NB4 (cell line): ENCODE results near the gene TENM4.

ENCODE experiments used
- CTCF ChIP-seq: IDR thresholded peaks from one replicate; pipeline ENCODE4 v1.5.1; 2012; ENCODE audit warnings: low read depth, low read length
- POLR2A ChIP-seq: IDR thresholded peaks from 2 replicates; pipeline ENCODE4 v1.6.1; 2011; ENCODE audit warnings: mild to moderate bottlenecking; ENCODE audit not compliant: insufficient read length; ENCODE audit errors: extremely low read depth

GRCh38 chr11:79195209-79195608 lies 245.6 kb downstream of the TENM4 start:
- TF ChIP-seq CTCF (no peak), POLR2A (no peak)
